Astrocyte of the spinal cord (primary cell): ENCODE data around the gene NRXN2.

Source experiments
- DNase-seq: peaks from one replicate; pipeline ENCODE4 v3.0.0; 2011; ENCODE audit warnings: low read depth, low spot score
- H3K4me3 ChIP-seq: 2 replicates; pipeline ENCODE4 v1.5.1; 2011; ENCODE audit warnings: low read depth, mild to moderate bottlenecking, low read length, moderate library complexity
- in situ Hi-C: cut with HindIII; loops from 2 replicates; pipeline ENCODE4 v1.10.0; 2017; ENCODE audit warnings: low sequenced_read_pairs
- TF ChIP-seq, protein P1 (sequence below): IDR thresholded peaks from 2 replicates; pipeline ENCODE4 v1.5.1; 2012; ENCODE audit warnings: low read depth, mild to moderate bottlenecking, low read length, inconsistent platforms

The NRXN2 gene

DNA sequence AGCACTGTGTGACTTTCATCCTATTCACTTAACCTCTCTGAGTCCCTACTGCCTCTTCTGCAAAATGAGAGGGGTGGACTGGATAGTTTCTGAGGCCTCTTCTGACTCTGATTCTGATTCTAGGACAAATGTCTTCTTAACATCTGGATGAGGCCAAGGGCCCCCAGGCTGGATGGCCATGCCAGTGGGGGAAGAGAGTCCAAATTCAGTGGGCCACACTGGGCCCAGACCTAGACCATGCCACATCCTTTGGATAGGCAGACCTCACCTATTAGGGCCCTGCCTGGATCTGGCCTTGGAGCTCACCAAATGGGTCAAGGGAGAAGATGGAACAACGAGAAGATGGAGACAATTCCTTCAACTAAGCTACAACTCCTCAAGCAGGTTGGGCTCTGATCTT, 24.6 kb downstream of the NRXN2 start:
- no peak for DNase-seq
- H3K4me3 ChIP-seq, result no peak overlapping the region
- in situ Hi-C loops, result no loop called here
- TF ChIP-seq, protein P1, sequence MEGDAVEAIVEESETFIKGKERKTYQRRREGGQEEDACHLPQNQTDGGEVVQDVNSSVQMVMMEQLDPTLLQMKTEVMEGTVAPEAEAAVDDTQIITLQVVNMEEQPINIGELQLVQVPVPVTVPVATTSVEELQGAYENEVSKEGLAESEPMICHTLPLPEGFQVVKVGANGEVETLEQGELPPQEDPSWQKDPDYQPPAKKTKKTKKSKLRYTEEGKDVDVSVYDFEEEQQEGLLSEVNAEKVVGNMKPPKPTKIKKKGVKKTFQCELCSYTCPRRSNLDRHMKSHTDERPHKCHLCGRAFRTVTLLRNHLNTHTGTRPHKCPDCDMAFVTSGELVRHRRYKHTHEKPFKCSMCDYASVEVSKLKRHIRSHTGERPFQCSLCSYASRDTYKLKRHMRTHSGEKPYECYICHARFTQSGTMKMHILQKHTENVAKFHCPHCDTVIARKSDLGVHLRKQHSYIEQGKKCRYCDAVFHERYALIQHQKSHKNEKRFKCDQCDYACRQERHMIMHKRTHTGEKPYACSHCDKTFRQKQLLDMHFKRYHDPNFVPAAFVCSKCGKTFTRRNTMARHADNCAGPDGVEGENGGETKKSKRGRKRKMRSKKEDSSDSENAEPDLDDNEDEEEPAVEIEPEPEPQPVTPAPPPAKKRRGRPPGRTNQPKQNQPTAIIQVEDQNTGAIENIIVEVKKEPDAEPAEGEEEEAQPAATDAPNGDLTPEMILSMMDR, result no peak

DNA sequence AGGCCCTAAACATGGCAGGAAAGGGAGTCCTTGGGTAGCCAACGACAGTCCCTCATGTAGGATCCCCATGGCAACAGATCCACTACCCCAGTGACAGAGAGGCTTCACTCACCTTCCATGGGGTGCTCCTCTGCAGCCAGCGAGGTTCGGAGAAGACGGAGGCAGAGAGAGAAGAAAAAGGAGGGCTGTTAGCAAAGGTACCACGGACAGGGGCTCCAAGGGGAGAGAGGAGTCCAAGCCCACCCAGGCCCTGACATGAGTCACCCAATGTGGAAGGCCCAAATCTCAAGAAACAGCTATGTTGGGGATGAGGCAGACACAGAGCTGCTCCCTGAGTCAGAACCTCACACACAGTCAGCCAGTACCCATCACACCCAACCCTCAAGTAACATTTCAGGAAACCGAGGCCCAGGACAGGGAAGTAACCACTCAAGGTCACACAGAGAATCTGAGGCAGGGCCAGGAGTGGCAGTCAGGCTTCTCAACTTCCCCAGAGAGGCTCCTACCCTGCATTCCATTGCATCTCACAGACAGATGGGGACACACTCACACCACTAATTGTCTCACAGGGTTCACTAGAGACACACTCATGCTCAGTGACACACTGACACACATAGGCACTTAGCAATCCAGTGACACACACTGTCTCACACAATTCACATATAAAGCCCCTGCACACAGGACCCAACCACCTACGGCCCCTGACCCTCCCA, 25.2 kb downstream of the NRXN2 start:
- no peak for DNase-seq
- in situ Hi-C loops, result no loop called here
- TF ChIP-seq, protein P1, result no peak
- no peak overlapping the region for H3K4me3 ChIP-seq

DNA sequence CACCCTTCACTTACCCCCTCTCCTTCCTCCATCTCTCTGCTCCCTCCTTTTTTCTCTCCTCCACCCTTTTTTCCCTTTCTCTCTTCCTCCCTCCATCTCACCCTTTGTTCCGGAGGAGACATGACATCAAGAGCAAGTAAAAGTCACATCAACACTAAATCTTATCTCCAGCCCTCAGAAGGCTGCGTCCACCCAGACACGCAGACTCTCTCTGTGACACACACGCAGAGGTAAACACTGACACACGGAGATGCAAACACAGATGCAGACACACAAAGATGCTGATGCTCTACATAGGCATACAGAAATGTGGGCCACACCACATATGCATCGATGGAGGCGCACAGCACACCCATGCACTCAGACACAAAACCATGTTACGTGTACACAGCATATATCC, 27.0 kb downstream of the NRXN2 start:
- DNase-seq, result no peak

DNA sequence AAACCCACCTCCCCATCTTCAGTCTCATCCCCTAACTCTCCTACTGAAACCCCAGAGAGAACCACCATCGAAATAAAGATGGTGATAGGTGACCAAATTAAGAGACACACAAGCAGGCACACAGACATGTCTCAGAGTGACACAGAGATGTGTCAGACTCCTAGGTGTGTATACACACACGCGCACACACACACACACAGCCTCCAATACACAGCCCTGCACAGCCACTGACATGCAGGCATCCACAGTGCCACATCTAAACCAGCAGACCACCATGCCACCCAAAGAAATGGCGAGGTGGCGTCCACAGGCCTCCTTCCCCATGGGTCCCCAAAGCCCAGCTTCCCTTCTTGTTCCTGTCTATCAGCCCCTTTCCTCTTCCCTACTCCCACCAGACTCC, 27.4 kb downstream of the NRXN2 start:
- DNase-seq, result no peak
- in situ Hi-C loops, result no loop called here
- TF ChIP-seq, protein P1, result no peak
- H3K4me3 ChIP-seq, result no peak overlapping the region

More for the DNA sequence above, 27.0 kb downstream of the NRXN2 start:
- TF ChIP-seq, protein P1, result no peak
- in situ Hi-C loops, result no loop called here
- no peak overlapping the region for H3K4me3 ChIP-seq

DNA sequence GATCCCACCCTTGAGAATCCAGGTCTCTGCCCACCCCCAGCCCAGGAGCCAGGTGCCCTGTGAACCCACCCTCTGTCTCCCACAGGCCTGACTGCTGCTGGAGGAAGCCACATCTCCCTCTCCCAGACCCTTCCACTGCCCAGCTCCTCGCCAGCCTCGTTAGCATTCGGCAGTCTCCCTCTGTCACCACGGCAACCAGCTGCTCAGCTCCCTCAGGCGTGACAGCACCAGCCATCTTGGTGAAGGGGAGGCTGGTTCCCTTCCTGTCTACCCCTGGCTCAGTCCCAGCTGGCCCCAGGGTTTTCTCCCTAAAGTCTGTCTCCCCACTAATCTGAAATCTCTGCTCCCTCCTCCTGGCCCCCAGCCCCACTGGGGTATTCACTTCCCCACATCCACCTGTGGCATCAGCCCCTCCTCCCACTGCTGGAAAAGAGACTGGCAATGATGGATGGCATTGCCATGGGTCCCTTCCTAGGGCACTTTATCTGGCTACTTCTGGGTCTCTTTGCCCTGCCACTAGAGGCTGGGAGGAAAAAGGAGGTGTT, 28.1 kb downstream of the NRXN2 start:
- DNase-seq, result no peak
- H3K4me3 ChIP-seq, result no peak overlapping the region
- TF ChIP-seq, protein P1, result no peak
- in situ Hi-C loops, result no loop called here

DNA sequence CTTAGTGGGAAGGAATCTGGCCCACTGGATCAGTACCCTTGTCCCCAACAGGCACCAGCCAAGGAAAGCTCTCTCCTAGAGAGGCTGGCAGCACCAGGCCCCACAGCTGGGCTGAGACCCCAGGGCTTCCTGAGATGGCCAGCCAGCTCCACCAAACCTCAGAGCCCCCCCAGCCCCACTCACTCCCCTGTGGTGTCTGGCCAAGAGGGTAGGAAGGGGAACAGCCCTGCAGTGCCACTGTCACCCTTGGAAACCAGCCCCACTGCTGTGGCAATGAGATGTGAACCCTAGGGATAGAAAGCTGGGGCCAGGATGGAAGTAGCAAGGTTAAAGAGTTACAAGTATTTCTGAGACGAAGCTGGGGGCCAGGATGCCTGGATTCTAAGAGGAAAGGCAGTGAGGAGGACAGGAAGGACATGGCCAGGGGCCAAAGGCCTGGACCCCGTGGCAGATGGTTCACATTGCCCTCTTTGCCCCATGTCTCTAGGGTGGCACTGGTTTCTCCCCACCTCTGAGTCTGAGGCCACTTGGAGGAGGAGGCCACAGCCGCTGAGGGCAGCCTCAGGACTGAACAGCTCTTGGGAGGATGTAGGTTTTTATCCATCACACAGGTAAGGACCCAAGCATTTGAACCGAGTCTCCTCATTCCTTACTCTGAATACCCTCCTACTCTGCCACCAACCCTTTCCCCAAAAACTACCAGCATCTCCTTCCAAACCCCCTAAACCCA, 28.8 kb downstream of the NRXN2 start:
- no peak for DNase-seq
- no peak overlapping the region for H3K4me3 ChIP-seq
- in situ Hi-C loops, result no loop called here
- TF ChIP-seq, protein P1, result no peak
